ENCODE results near the gene GFI1B. TPM values are rescaled to one million over a fixed set of nuclear protein-coding genes. Genes with fewer than 3 reads are reported as not detected.

Gene GFI1B
- total RNA-seq, 1 donor = under 0.01 TPM

GRCh38 chr9:132991351-132992300 is 13.1 kb downstream of the GFI1B start:
- DNase-seq (ENCODE audit: low read depth) = no peak
- no peak for TF ChIP-seq CTCF (IDR thresholded peaks at IDR 0.05; ENCODE audit: insufficient read depth, low read depth, low read length)
- H3K4me3 ChIP-seq (ENCODE audit: low read depth, low read length) = no peak overlapping the region

GRCh38 chr9:132993511-132993939 is 15.0 kb downstream of the GFI1B start:
- DNase-seq (ENCODE audit: low read depth) = no peak

GRCh38 chr9:132994410-132995120 is 16.1 kb downstream of the GFI1B start:
- no peak for TF ChIP-seq CTCF (IDR thresholded peaks at IDR 0.05; ENCODE audit: insufficient read depth, low read depth, low read length)
- H3K4me3 ChIP-seq (ENCODE audit: low read depth, low read length) = no peak overlapping the region
- DNase-seq (ENCODE audit: low read depth) = peak; percentile 34

More at GRCh38 chr9:132993511-132993939, 15.0 kb downstream of the GFI1B start:
- no peak for TF ChIP-seq CTCF (IDR thresholded peaks at IDR 0.05; ENCODE audit: insufficient read depth, low read depth, low read length)
- no peak overlapping the region for H3K4me3 ChIP-seq (ENCODE audit: low read depth, low read length)

- H3K4me3 ChIP-seq (ENCODE audit: low read depth, low read length) = no peak overlapping the region
- no peak for DNase-seq (ENCODE audit: low read depth)
- no peak for TF ChIP-seq CTCF (IDR thresholded peaks at IDR 0.05; ENCODE audit: insufficient read depth, low read depth, low read length)
Measured at GRCh38 chr9:132995121-132995420, 16.6 kb downstream of the GFI1B start.

- DNase-seq (ENCODE audit: low read depth) = no peak
- no peak overlapping the region for H3K4me3 ChIP-seq (ENCODE audit: low read depth, low read length)
- TF ChIP-seq CTCF (IDR thresholded peaks at IDR 0.05; ENCODE audit: insufficient read depth, low read depth, low read length) = no peak
Measured at GRCh38 chr9:132995879-132996278, 17.4 kb downstream of the GFI1B start.

- DNase-seq (ENCODE audit: low read depth) = no peak
- TF ChIP-seq CTCF (IDR thresholded peaks at IDR 0.05; ENCODE audit: insufficient read depth, low read depth, low read length) = no peak
- no peak overlapping the region for H3K4me3 ChIP-seq (ENCODE audit: low read depth, low read length)
Measured at GRCh38 chr9:132996526-132996925, 18.0 kb downstream of the GFI1B start.

Measured in fibroblast of villous mesenchyme (primary cell).